Suprapubic skin (tissue), 4 donors: Measurements from ENCODE around the gene INHBE.

Experiments used
- CTCF ChIP-seq, 2 donors: fragments of 200-600 bp in 1 of 2; fragments of 450-650 bp in 1 of 2; sonication (generic) in 1 of 2; IDR thresholded peaks; one replicate each; pipeline ENCODE4 v1.5.1; 2016 to 2019; ENCODE audit warnings: antibody characterized with exemption in 2 of 2, mild to moderate bottlenecking in 1 of 2, moderate library complexity in 1 of 2
- POLR2A ChIP-seq, 2 donors: fragments of 450-650 bp; IDR thresholded peaks; one replicate each; pipeline ENCODE4 v1.6.1; 2017; ENCODE audit warnings: antibody characterized with exemption in 2 of 2, mild to moderate bottlenecking in 2 of 2, moderate library complexity in 2 of 2
- POLR2AphosphoS5 ChIP-seq, 3 donors: sonication (generic); formaldehyde crosslinking; IDR thresholded peaks; one replicate each; pipeline ENCODE4 v1.6.1; 2017; ENCODE audit warnings: antibody characterized with exemption in 3 of 3

- no peak for TF ChIP-seq CTCF (IDR thresholded peaks at IDR 0.05)
- no peak for TF ChIP-seq POLR2A (IDR thresholded peaks at IDR 0.05)
- TF ChIP-seq POLR2AphosphoS5 (IDR thresholded peaks at IDR 0.05) = no peak
These were observed 24.4 kb downstream of the INHBE start, which contains the start of gene ARHGAP9 for GRCh38 chr12:57479376-57480115.
